GM12878 (cell line): Measurements from ENCODE around the gene XPO6. TPM values are rescaled to one million over a fixed set of nuclear protein-coding genes. Genes with fewer than 3 reads are reported as not detected.

Experiments used
- BHLHE40 ChIP-seq, 2 experiments: fragments of 450-650 bp in 1 of 2; IDR thresholded peaks; 2 replicates each; pipeline ENCODE4 v1.6.1; 2011 to 2017; ENCODE audit warnings: low read depth in 2 of 2, borderline replicate concordance in 1 of 2, improper control_type of control experiment in 1 of 2, low read length in 1 of 2, mild to moderate bottlenecking in 1 of 2
- CBFB ChIP-seq: IDR thresholded peaks from 2 replicates; pipeline ENCODE4 v1.6.1; 2016; ENCODE audit warnings: antibody characterized with exemption, low read depth
- CEBPB ChIP-seq, 2 experiments: fragments of 150-350 bp in 1 of 2; IDR thresholded peaks; 2 replicates each; pipeline ENCODE4 v1.6.1; 2012 to 2014; ENCODE audit warnings: low read depth in 2 of 2, low read length in 2 of 2, borderline replicate concordance in 1 of 2, inconsistent platforms in 1 of 2
- CREM ChIP-seq: IDR thresholded peaks from 2 replicates; pipeline ENCODE4 v1.6.1; 2014; ENCODE audit warnings: antibody characterized with exemption, low read depth
- ESRRA ChIP-seq: IDR thresholded peaks from 2 replicates; pipeline ENCODE4 v1.6.1; 2012; ENCODE audit warnings: mild to moderate bottlenecking, low read length, improper control_type of control experiment
- GATAD2B ChIP-seq: fragments of 450-650 bp; conservative IDR thresholded peaks from 2 replicates; pipeline ENCODE4 v1.6.1; 2017; ENCODE audit warnings: low read depth, mild to moderate bottlenecking, moderate library complexity
- NFYB ChIP-seq: IDR thresholded peaks from 2 replicates; pipeline ENCODE4 v1.6.1; 2011; ENCODE audit warnings: low read depth, mild to moderate bottlenecking, low read length, improper control_type of control experiment, moderate library complexity; ENCODE audit not compliant: insufficient read depth
- PML ChIP-seq: IDR thresholded peaks from 2 replicates; pipeline ENCODE4 v1.6.1; 2012; ENCODE audit warnings: low read length, inconsistent platforms
- RAD21 ChIP-seq: IDR thresholded peaks from 2 replicates; pipeline ENCODE4 v1.6.1; 2011; ENCODE audit warnings: mild to moderate bottlenecking, low read depth, low read length, moderate library complexity; ENCODE audit not compliant: insufficient read depth
- RCOR1 ChIP-seq: conservative IDR thresholded peaks from 2 replicates; pipeline ENCODE4 v1.6.1; 2012; ENCODE audit warnings: low read depth, low read length, improper control_type of control experiment
- SUPT20H ChIP-seq: IDR thresholded peaks from 2 replicates; pipeline ENCODE4 v1.6.1; 2011; ENCODE audit warnings: low read depth, mild to moderate bottlenecking, low read length, moderate library complexity, borderline replicate concordance; ENCODE audit not compliant: control insufficient read depth
- ZNF384 ChIP-seq: IDR thresholded peaks from 2 replicates; pipeline ENCODE4 v1.6.1; 2012; ENCODE audit warnings: low read depth, mild to moderate bottlenecking, low read length, improper control_type of control experiment, borderline replicate concordance
- ZNF687 ChIP-seq: fragments of 450-650 bp; IDR thresholded peaks from 2 replicates; pipeline ENCODE4 v1.6.1; 2017; ENCODE audit warnings: mild to moderate bottlenecking, moderate library complexity
- polyA plus RNA-seq, 11 experiments: library from polyadenylated mRNA; depleted of rRNA in 4 of 11; unstranded in 6 of 11; stranded (reverse) in 5 of 11; fragments of >200 nt; fragmentation: Nextera tagmentation in 4 of 11; fragmentation: Illumina TruSeq in 1 of 11; extraction: Ambion mirVana in 4 of 11; extraction: Trizol in 1 of 11; gene quantifications; 1 replicate in 1 of 11; 2 replicates in 10 of 11; pipeline versions ENCODE4 v1.2.1 to v1.2.3, GENCODE V29; 2011 to 2016; ENCODE audit warnings: inconsistent platforms in 2 of 11, missing spikeins in 2 of 11, low read depth in 1 of 11
- total RNA-seq, 4 experiments: library from RNA; depleted of rRNA in 3 of 4; stranded (reverse); fragments of >200 nt in 3 of 4; fragmentation: Illumina TruSeq in 1 of 4; extraction: Trizol in 1 of 4; gene quantifications; 2 replicates each; pipeline versions ENCODE4 v1.2.1 to v1.2.3, GENCODE V29; 2013 to 2021

The XPO6 gene
- total and polyA plus RNA-seq, 10 of the 15 experiments (the other 5 are each of a cell fraction or from before 2014, with no cell fraction given), result 9.9 to 246 (median 110) TPM

- TF ChIP-seq ZNF687 (no peak), CEBPB (IDR thresholded peaks at IDR 0.05; ENCODE audit: borderline replicate concordance in 1 of 2, low read depth in 2 of 2, low read length in 2 of 2) (no peak), ZNF384 (no peak), PML (no peak), GATAD2B (no peak), SUPT20H (no peak), NFYB (no peak), RCOR1 (no peak), ESRRA (no peak), CREM (no peak), RAD21 (no peak), BHLHE40 (IDR thresholded peaks at IDR 0.05; ENCODE audit: borderline replicate concordance in 1 of 2, low read depth in 2 of 2, low read length in 1 of 2) (no peak), CBFB (no peak)
Observed at GRCh38 chr16:28107232-28107631, 104.5 kb downstream of the XPO6 start (continued).
